ENCODE data around the gene ZNF844.

GRCh38 chr19:12113121-12113520, 48.6 kb downstream of the ZNF844 start:
- TF ChIP-seq EZH2 (IDR thresholded peaks at IDR 0.05; ENCODE audit: borderline replicate concordance) = no peak
- TF ChIP-seq CTCF (IDR thresholded peaks at IDR 0.05; ENCODE audit: poor library complexity) = no peak
- no peak for TF ChIP-seq EZH2phosphoT487 (IDR thresholded peaks at IDR 0.05; ENCODE audit: low read depth, severe bottlenecking, unreplicated experiment)

Measured in hepatocyte (in vitro differentiated cells).